UCSD-AML1 (cell line): ENCODE data around the gene NET1.

ENCODE experiments used
- DNase-seq: peaks from one replicate; lab custom pipeline; 2025; ENCODE audit not compliant: unreplicated experiment; lab: John Stamatoyannopoulos, UW

The NET1 gene

GRCh38 chr10:5442065-5442989 lies 30.0 kb downstream of the NET1 start:
- DNase-seq: no peak

GRCh38 chr10:5442990-5443370 lies 30.6 kb downstream of the NET1 start:
- no peak for DNase-seq

- DNase-seq: no peak
Observed at GRCh38 chr10:5443429-5443828, 31.1 kb downstream of the NET1 start.

- DNase-seq: no peak
Observed at GRCh38 chr10:5445006-5445405, 32.6 kb downstream of the NET1 start.

GRCh38 chr10:5446390-5446926 lies 34.1 kb downstream of the NET1 start:
- DNase-seq: peak; percentile 96

- DNase-seq: no peak
Observed at GRCh38 chr10:5447056-5447455, 34.7 kb downstream of the NET1 start.

GRCh38 chr10:5447611-5448071 lies 35.3 kb downstream of the NET1 start:
- no peak for DNase-seq

- no peak for DNase-seq
Observed at GRCh38 chr10:5448333-5449001, 36.1 kb downstream of the NET1 start.

- DNase-seq: no peak
Observed at GRCh38 chr10:5449227-5449626, 36.9 kb downstream of the NET1 start.

- peak; percentile 45 for DNase-seq
Observed at GRCh38 chr10:5449823-5450222, 37.5 kb downstream of the NET1 start.

GRCh38 chr10:5450605-5451384 lies 38.4 kb downstream of the NET1 start:
- no peak for DNase-seq

GRCh38 chr10:5453749-5454489 lies 41.6 kb downstream of the NET1 start:
- DNase-seq: no peak

- DNase-seq: no peak
Observed at GRCh38 chr10:5456563-5456962, 44.2 kb downstream of the NET1 start.

- no peak for DNase-seq
Observed at GRCh38 chr10:5457741-5458140, 45.4 kb downstream of the NET1 start.

GRCh38 chr10:5458425-5458824 lies 46.1 kb downstream of the NET1 start:
- no peak for DNase-seq

GRCh38 chr10:5458949-5459747 lies 46.8 kb downstream of the NET1 start:
- DNase-seq: no peak

GRCh38 chr10:5460468-5461202 lies 48.3 kb downstream of the NET1 start:
- DNase-seq: no peak

GRCh38 chr10:5461203-5461588 lies 48.8 kb downstream of the NET1 start:
- no peak for DNase-seq
